Activated CD8-positive, alpha-beta memory T cell treated with anti-CD3 and anti-CD28 coated beads, Interleukin-2, amount 50 U/mL, for 48 hours (primary cell): ENCODE data around the gene CRYBG1.
"Not testable (repeated sequence)": the region's sequence is repeated elsewhere in the genome, so short reads cannot be mapped to it uniquely, and the experiment has no call there.

Experiments used
- DNase-seq: peaks from one replicate; pipeline ENCODE4 v3.0.0-alpha.2; 2020

CRYBG1 gene

DNA sequence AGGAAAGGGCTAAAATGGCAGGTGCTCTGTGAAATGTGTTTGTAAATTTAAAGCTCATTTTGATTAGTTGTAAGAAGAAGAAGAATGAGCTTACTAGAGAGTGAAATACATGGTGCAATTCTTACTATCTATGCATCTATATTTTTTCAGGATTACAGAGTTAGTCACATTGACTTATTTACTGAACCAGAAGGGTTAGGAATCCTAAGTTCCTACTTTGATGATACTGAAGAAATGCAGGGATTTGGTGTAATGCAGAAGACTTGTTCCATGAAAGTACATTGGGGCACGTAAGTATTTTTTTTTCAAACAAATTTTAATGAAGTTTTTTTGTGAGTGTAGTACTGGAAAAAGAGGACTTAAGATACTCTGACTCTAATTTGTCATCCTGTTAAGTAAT, 169.5 kb downstream of the CRYBG1 start:
- no peak for DNase-seq

DNA sequence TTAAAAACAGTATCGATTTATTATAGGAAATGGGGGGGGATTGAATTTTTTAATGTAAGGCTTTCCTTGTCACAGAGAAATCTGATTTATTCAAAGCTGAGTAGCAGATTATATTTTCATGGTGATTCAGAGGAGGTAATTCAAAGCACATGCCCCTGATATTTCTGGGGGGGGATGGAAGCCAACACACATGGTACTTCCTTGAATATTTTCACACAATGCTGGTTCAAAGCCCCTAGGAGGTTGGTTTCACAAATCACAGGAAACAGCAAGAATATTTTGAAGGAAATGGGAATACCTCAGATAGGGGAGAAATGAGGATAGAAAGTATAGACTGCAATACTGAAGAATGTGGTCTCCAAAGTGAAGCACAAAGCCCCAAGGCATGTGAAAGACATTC, 170.0 kb downstream of the CRYBG1 start:
- DNase-seq: no peak

- DNase-seq: no peak
Measured at GRCh38 chr6:106533054-106533453, 172.5 kb downstream of the CRYBG1 start.

DNA sequence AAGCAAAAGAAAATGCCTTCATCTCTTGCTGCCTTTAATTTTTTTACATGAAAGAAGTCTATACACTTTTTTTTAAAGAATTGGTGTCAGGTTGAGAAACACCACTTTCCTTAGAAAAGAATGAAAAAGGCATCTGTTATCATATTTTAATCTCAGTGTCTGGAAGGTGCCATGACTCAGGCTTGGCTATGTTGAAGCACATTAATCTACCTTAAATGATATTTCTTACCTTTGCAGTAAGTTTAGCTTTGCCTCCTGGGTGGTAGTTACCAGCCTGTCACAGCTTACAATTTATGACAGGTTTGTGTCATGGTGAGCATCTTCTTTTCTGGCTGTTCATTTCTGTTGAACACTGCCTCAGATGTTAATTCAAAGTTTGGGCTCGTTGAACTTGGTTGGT, 173.5 kb downstream of the CRYBG1 start:
- DNase-seq: no peak

- no peak for DNase-seq
Measured at GRCh38 chr6:106534564-106534982, 174.1 kb downstream of the CRYBG1 start.

DNA sequence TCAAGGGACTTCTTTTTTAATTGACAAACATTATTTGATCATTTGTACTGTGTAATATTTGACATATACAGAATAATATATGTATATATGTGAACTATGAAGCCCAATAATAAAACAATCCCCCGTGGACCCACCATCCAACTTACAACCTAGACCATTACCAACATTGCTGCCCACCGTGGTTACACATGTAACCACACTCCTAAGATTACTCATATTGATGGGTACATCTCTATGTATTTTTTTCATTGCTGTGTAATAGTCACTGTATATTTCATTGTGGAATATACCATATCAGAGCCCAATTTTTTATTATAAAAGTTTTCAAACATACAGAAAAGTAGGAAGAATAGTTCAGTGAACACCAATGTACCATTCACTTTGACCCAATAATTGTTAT, 174.5 kb downstream of the CRYBG1 start:
- DNase-seq: no peak

GRCh38 chr6:106536357-106536756, 175.8 kb downstream of the CRYBG1 start:
- no peak for DNase-seq

- DNase-seq: no peak
Measured at GRCh38 chr6:106536851-106537250, 176.3 kb downstream of the CRYBG1 start.

- no peak for DNase-seq
Measured at GRCh38 chr6:106537662-106538061, 177.1 kb downstream of the CRYBG1 start.

GRCh38 chr6:106538145-106538544, 177.6 kb downstream of the CRYBG1 start:
- DNase-seq: no peak

DNA sequence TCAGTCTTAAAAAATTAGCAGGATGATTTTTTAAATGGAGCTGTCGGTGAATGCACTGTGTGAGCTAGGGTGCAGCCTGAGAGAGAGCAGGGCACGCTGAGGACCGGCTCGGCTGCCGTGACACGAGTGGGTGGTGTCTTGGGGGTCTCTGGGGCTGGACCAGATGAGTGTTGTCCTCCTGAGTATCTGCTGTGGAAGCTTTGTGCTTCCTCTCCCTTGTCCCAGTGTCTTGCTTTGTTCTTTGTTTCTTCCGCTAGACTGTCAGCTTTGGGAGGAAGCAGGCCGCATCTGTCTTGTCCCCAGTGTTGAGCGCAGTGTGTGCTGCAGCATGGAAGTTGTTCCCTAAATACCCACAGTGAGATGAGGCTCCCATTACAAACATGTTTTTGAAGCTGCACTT, 179.4 kb downstream of the CRYBG1 start:
- no peak for DNase-seq

DNA sequence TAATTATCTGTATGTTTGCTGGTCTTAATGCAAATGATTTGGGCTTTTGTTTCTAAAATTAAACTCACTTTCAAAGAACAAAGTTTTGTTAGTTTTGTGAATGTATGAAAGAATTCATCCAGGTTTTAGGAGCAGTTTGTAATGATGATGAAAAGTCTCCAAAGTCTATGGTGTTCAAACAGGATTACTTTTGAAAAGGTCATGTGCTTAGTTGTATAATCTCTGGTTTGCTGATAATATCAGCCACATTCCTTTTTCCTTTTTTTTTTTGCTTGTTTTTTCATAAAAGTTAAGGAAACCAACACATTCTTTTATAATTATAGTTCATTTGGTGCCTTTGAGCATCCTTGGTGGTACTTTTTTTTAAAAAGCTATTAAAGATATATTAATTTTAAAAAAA, 179.9 kb downstream of the CRYBG1 start:
- no peak for DNase-seq

- DNase-seq: no peak
Measured at GRCh38 chr6:106540907-106541306, 180.4 kb downstream of the CRYBG1 start.

- no peak for DNase-seq
Measured at GRCh38 chr6:106546261-106546690, 185.8 kb downstream of the CRYBG1 start.

GRCh38 chr6:106546691-106547414, 186.3 kb downstream of the CRYBG1 start:
- no peak for DNase-seq

DNA sequence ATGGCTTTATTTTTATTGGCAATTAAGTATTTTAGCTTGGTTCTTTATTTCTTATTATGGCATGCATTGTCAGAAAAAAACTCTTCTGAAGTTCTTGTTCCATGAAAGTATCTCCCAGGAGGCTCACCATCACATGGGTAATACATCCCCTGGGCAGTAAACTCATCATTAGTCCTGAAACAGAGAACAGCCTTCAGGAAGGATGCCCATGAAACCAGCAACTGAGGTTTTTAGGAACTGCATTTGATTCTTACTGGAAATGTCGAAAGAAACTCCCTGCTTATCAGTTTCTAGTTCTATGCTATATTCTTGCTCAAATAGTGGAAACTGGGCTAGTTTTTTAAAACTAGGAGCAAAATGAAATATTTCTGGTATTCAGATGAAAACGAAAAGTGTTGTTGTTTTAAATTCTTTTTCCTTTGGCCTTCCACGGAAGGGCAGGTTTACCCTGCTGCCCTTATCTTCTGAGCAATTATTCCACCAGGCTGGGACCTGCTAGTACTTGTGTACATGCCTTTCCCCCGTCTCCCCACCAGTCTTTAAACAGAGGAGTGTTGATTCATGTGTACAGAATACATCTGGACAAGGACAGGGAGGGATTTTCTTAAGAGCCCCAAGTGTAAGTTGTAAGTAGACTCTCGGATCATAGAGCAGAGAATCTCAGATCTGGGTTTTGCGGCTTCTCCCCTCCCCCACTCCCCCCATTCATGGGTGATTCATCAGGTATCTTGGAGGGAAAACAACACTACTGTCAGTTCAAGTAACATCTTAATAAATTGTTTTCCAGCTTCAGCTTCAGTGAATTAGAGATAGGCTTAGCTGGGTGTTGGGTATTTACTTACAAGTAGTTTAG, 187.3 kb downstream of the CRYBG1 start:
- no peak for DNase-seq

DNA sequence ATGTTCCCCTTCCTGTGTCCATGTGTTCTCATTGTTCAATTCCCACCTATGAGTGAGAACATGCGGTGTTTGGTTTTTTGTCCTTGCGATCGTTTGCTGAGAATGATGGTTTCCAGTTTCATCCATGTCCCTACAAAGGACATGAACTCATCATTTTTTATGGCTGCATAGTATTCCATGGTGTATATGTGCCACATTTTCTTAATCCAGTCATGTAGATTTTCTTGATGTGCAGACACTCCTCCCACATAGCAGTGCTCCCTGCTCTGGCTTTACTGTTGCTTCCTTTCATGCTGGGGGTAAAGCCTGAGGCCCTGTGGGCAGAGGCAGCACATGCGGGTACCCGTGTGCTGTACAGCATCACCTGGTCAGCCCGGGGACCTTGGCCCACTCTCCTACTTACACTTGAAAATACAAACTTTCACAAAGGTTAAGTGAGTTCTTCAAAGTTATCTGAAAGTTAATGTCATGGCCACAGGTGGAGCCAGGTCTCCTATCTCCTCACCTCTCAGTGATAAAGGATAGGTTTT, 188.5 kb downstream of the CRYBG1 start:
- not testable (repeated sequence) for DNase-seq

GRCh38 chr6:106549521-106549920, 189.0 kb downstream of the CRYBG1 start:
- DNase-seq: no peak

DNA sequence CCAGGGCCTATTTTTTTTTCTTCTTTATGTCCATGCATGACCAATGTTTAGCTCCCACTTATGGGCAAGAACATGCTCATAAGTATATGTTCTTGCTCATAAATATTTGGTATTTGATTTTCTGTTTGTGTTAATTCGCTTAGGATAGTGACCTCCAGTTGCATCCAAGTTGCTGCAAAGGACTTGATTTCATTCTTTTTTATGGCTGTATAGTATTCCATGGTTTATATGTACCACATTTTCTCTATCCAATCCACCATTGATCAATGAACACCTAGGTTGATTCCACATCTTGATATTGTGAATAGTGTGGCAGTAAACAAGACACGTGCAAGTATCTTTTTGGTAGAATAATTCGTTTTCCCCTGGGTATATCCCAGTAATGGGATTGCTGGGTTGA, 190.6 kb downstream of the CRYBG1 start:
- no peak for DNase-seq

DNA sequence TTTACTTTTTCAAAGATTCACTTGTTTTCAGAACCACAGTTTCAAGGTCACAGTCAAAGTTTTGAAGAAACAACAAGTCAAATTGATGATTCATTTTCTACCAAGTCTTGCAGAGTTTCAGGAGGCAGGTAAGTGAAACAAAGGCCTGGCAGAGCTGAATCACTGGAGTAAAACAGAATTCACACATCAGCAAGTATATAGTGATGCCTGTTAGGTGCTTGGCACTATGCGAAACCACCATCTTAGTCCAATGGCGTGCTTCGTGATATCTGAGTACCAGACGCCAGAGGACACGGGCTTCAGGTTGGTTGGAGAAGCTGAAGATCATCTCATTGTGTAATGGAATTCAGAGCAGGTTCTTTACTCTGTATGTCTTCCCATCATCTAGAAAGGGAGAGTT, 192.9 kb downstream of the CRYBG1 start:
- DNase-seq: no peak

GRCh38 chr6:106555767-106556166, 195.2 kb downstream of the CRYBG1 start:
- DNase-seq: no peak

DNA sequence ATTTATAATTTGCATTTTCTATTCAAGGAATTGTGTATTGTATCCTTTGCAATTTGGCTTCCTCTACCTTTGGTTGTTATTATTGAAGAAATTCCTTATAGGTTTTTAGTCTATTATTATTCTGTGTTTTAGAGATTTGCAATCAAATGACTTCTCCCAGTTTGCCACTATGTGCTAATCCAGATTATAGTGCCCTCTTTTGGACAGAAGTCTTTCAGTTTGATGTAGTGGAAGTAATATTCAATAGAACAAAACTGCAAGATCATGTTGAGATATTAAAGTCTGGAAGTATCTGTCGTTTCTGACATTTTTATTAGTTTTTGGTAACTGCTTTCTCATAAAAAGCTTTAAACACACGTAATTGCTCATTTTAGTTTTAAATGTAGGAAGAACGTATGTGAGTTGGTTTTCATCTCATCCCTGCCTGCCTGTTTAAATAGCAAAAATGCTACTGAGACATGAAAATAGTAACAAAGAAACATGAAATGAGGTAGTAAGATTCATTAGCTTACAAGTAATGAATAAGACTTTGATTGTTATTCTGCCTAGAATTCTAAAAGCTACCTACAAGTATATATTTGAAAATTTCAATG, 195.9 kb downstream of the CRYBG1 start:
- no peak for DNase-seq

GRCh38 chr6:106557837-106558236, 197.3 kb downstream of the CRYBG1 start:
- DNase-seq: no peak

DNA sequence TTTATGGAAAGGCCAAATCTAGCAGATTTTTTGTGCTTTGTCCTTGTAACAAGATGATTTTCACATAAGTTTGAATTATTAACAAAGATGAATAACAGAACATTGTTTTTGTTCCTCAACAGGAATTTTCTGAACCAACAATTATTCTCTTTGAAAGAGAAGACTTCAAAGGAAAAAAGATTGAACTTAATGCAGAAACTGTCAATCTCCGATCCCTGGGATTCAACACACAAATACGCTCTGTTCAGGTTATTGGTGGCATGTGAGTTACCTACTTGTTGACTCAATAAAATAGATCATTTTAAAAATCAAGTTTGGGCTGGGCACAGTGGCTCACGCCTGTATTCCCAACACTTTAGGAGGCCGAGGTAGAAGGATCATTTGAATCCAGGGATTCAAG, 197.8 kb downstream of the CRYBG1 start:
- no peak for DNase-seq
